Activated naive CD4-positive, alpha-beta T cell treated with anti-CD3 and anti-CD28 coated beads, Interleukin-2, amount 50 U/mL, for 16 hours (primary cell): ENCODE results near the gene HEATR1.
"Not testable (repeated sequence)": the region's sequence is repeated elsewhere in the genome, so short reads cannot be mapped to it uniquely, and the experiment has no call there.

Source experiments
- DNase-seq: peaks from one replicate; pipeline ENCODE4 v3.0.0-alpha.2; 2020

The HEATR1 gene

DNA sequence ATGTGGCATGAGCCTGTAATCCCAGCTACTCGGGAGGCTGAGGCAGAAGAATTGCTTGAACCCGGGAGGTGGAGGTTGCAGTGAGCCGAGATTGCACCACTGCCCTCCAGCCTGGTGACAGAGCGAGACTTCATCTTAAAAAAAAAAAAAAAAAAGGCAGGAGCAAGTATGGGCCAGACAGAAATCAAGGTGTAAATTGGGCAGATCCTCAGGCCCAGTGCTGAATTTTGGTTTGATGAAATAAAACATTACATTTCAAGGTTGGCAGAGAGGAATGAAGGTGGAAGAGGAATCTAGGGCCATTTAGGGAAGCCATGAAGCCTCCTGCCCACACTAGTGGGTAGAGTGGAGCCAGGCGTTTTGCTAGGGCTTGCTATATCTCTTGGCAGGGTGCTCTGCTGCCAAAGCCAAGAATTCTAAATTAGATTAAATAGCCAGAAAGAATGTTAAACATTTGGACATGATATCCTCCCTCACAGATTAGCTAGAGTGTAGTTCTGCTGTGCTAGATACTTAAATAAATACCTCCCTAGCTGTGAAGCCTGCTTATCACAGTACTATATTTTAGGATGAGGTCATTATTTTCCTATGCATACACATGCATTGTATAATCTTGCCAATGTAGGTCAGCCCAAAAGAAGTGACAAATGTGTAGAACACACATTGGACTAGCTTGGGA, 97.2 kb downstream of the HEATR1 start:
- DNase-seq: no peak

DNA sequence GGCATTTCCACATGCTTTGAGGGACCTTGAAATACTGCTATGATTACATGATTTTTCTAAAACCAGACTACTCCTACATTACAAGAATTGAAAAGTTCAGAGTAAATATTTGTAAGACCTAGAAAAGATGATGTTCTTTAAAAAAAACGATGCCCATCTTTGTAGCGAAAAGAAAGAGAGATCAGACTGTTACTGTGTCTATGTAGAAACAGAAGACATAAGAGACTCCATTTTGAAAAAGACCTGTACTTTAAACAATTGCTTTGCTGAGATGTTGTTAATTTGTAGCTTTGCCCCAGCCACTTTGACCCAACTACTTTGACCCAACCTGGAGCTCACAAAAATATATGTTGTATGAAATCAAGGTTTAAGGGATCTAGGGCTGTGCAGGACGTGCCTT, 100.0 kb downstream of the HEATR1 start:
- DNase-seq: not testable (repeated sequence)

DNA sequence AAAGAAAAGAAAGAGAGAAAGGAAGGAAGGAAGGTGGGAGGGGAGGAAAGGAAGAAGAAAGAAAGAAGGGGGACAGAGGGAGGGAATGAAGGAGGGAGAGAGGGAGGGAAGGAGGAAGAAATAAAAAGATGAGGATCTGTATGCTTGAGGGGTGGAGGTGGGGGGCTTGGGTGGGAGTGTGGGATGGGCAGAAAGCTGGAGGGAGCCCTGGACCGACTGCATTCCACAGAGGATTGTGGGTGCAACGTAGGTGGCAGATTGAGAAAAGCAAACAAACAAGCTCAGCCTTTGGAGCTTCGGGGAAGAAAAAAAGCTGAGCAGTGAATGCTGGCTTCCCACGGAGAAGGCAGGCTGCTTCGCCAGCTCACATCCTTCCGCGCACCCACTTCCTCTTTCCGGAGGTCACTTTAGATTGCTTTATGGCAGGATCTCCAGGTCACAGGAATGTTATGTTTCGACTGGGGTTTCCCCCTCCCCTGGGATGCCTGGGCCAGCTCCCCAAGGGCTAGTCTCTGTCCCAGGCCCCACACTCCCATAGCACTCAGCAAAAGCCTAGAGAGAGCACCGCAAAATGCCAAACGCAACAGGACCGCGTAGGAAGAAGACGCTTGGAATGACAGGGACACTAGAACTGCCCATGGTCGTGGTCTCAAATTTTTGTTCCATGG, 101.2 kb downstream of the HEATR1 start:
- DNase-seq: no peak

DNA sequence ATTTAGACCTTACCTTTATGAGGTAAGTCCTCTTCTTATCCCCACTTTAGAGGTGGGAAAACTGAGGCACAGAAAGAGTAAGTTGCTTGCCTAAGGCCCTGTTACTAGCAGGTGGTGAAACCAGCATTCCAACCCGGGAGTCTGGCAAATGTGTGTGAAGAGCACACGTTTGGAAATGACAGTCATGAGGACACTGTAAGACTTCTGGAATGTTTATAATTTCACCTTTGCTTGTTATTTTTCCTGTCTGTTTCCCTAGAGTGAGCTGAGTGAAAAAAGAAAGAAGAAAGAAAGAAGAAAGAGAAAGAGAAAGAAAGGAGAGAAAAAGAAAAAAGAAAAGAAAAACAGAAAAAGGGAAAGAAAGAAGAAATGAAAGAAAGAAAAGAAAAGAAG, 101.7 kb downstream of the HEATR1 start:
- DNase-seq: no peak

DNA sequence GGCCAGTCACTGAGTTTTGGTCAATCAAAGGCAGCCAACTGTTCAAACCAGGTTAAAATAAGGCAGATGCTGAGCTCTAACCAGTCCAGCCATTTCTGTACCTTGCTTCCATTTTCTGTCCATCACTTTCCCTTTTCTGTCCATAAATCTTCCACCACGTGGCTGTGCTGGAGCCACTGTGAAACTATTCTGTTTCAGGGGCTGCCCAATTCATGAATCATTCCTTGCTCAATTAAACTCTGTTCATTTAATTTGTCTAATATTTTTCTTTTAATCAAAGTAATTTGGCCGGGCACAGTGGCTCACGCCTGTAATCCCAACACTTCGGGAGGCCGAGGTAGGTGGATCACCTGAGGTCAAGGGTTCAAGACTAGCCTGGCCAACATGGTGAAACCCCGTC, 103.2 kb downstream of the HEATR1 start:
- DNase-seq: no peak
